Stimulated activated CD4-positive, alpha-beta T cell treated with anti-CD3 and anti-CD28 coated beads, Interleukin-1b, Interleukin-23, amount 100 ng/mL, for 24 hours (primary cell): ENCODE measurements around the gene TMSB4Y.

Source experiments
- DNase-seq, 4 experiments: peaks; one replicate each; pipeline ENCODE4 v3.0.0-alpha.2; 2020; ENCODE audit warnings: low read depth in 4 of 4, low spot score in 1 of 4

TMSB4Y gene

GRCh38 chrY:13703568-13703968 lies at the start of gene TMSB4Y:
TSS of gene TMSB4Y (plus strand) at chrY:13703899.
- DNase-seq: peak in 3 of 4 experiments; percentile 6 to 51 (median 45)

DNA sequence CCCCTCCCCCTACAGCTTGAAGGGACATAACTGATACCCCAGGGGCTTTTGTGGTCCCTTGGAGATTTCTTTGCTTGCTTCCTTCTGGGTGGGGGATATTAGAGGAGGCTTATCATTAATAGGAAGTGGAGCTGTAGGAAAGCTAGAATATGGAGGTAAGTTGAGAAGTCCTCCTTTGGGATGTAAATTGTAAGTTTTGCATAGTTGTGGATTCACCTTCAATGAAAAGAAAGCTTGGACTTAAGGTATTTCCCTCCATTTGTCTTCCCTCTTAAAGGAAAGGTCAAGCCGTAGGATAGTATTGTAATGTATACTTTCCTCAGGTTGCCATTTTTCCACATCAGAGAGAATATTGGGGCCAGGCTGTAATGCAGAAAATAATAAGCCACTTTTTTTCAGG lies 39.5 kb upstream of the TMSB4Y start:
- DNase-seq: no peak

DNA sequence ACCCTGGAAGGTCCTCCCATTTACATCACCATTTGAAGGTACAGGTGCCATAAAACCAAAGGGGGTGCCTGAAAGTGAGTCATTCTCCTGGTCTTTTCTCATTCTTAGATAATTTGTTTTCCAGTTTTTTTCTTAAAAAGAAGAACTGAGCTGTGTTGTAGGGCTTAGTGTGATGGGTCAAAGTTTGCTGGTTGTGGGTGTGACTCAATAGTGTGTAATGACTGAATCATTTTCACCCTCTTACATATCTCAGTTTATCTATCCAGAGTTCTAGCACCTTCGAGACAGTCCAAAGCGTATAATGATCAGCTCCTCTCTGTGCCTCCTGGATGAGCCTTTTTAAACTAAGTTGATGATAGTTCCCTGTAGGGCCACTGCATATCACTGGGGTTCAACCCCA lies 32.6 kb upstream of the TMSB4Y start:
- DNase-seq: no peak

DNA sequence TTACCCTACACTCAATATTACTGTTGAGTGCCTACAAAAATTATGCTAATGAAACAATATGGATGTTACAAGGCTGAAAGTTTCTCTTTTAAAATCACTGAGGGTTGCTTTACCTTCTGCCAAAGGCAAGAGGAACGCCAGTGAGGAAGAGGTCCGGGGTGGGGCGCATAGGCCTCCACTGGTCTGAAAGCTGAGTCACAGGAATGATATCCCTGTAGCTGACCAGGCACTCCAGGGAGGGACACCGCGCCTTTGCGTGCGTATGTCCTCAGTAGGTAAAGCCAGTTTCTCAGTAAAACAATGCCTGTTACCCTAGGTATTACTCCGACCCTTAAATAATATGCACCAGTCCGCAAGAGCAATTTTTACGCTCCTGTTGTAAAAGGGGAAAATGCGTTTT lies 1.4 kb upstream of the TMSB4Y start:
- DNase-seq: no peak

- no peak for DNase-seq
These were observed 627 bp downstream of the TMSB4Y start for GRCh38 chrY:13704121-13704930.

DNA sequence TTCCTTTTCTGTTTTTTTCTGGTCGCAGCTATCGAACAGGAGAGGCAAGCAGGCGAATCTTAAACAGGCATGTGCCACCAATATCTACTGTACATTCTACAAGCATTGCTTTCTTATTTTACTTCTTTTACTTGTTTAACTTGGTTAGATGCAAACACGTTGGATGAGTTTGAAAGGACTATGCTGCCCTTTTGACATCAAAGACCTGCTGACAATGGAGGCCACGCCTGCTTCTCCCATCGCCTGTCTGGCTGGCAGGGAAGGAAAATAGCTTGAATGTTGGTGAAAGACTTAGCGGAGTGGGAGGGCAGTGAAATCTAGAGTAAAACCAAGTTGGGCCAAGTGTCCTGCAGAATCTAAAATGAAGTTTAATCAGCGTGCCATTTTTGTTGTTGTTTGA lies 1.5 kb downstream of the TMSB4Y start:
- DNase-seq: no peak

DNA sequence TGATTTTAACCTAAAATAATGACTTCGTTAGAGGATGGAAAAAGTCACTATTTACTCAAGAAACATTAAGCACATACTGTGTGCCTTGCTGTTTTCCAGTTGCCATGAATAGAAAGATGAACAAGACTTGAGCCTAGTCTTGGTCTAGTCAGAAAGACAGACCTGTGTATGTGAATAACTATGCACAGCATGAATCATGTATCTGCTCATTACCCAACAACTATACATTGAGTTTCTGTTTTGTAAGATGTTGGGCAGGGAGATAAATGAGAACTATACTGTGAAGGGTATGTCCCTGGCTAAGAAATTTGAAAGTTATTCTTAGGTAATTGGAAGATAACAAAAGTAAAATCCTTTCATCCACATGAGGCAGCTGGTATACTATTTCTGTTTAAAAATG lies 4.3 kb downstream of the TMSB4Y start:
- no peak for DNase-seq

GRCh38 chrY:13718996-13719395 lies 15.3 kb downstream of the TMSB4Y start:
- no peak for DNase-seq

DNA sequence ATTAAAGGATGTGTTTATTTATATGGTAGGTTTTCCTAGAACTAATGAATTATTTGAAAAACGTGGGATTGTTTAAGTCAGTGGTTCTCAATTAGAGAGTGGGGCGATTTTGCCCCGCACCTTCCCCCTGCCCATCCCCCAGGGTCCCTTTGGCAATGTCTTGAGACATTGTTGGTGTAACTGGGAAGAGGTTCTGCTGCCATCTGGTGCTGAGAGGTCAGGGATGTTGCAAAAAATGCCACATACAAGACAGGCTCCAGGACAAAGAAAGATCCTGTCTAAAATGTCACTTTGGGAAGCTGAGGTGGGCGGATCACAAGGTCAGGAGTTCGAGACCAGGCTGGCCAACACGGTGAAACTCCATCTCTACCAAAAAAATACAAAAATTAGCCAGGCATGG lies 25.8 kb downstream of the TMSB4Y start:
- DNase-seq: no peak

- no peak for DNase-seq
These were observed 34.9 kb downstream of the TMSB4Y start for GRCh38 chrY:13738618-13739017.

DNA sequence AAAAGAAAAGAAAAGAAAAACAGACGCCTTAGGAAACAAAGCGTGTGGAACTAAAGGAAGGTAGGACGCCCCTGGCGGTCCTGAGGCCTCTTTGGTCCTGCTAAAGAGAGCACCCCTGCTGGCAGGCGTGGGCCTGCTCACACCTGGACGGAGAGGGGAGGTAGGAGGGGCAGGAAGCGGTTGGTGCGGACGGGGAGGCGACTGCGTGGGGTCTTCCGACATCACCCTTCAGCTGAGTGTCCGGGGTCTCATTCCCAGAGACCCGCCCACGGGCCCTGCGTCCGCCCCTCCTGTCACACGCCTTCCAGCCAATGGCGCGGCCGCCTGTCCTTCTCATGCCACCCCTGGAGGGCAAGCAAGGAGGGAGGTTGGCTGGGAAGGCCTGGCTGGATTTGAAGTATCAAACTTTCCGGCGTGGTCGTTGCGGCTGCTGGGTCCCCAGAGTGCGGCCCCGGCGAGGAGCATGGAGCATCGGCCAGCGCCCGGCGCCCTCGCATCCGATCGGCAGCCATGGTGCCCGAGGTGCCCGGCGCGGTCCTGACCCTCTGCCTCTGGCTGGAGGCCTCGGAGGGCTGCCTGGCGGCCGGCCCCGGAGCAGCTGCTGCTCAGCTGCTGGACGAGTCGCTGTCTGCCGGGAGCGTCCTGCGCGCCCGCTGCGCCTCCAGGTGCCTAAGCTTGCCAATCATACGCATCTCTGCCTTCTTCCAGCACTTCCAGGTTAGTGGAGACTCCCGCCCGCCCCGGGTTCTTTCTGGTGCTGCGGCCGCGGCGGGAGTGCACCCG lies 47.8 kb downstream of the TMSB4Y start:
- no peak for DNase-seq

GRCh38 chrY:13754661-13755060 lies 51.0 kb downstream of the TMSB4Y start:
- no peak for DNase-seq
